Endodermal cell (in vitro differentiated cells): ENCODE measurements around the gene COPA. TPM values are rescaled to one million over a fixed set of nuclear protein-coding genes. Genes with fewer than 3 reads are reported as not detected.
A peak's percentile ranks its signal among the peaks of the same experiment; 100 is the strongest.

Experiments
- DNase-seq: peaks from one replicate; pipeline ENCODE4 v3.0.0-alpha.2; 2017
- H3K27ac ChIP-seq: 2 replicates; pipeline ENCODE4 v1.5.1; 2013; ENCODE audit warnings: mild to moderate bottlenecking, low read depth, low read length, moderate library complexity
- H3K27me3 ChIP-seq: 2 replicates; pipeline ENCODE4 v1.6.1; 2013; ENCODE audit warnings: mild to moderate bottlenecking, low read length, moderate library complexity; ENCODE audit not compliant: insufficient read depth, control insufficient read depth, poor library complexity, severe bottlenecking
- H3K36me3 ChIP-seq: 2 replicates; pipeline ENCODE4 v1.7.0; 2013; ENCODE audit warnings: mild to moderate bottlenecking, low read length, moderate library complexity; ENCODE audit not compliant: control insufficient read depth, insufficient read depth
- H3K4me1 ChIP-seq: one replicate; pipeline ENCODE4 v1.7.0; 2013; ENCODE audit warnings: low read length; ENCODE audit not compliant: control insufficient read depth, insufficient read depth
- H3K4me3 ChIP-seq: 2 replicates; pipeline ENCODE4 v1.5.1; 2013; ENCODE audit warnings: mild to moderate bottlenecking, low read length, moderate library complexity
- H3K9ac ChIP-seq: 2 replicates; pipeline ENCODE4 v1.6.1; 2013; ENCODE audit warnings: mild to moderate bottlenecking, low read length, moderate library complexity; ENCODE audit not compliant: poor library complexity, severe bottlenecking; ENCODE audit errors: extremely low read depth
- H3K9me3 ChIP-seq: 2 replicates; pipeline ENCODE4 v1.6.1; 2013; ENCODE audit warnings: mild to moderate bottlenecking, low read length, moderate library complexity; ENCODE audit not compliant: control insufficient read depth
- H3K27ac Mint-ChIP-seq: 2 replicates; pipeline ENCODE4 v1.8.0; 2020; ENCODE audit warnings: mixed read lengths
- H3K27me3 Mint-ChIP-seq: 2 replicates; pipeline ENCODE4 v1.8.0; 2021; ENCODE audit warnings: mild to moderate bottlenecking, mixed read lengths; ENCODE audit not compliant: insufficient read depth
- H3K36me3 Mint-ChIP-seq: 2 replicates; pipeline ENCODE4 v1.8.0; 2020; ENCODE audit warnings: low read depth, mixed read lengths
- H3K4me1 Mint-ChIP-seq: 2 replicates; pipeline ENCODE4 v1.8.0; 2020; ENCODE audit warnings: mixed read lengths
- H3K4me3 Mint-ChIP-seq: 2 replicates; pipeline ENCODE4 v1.8.0; 2020; ENCODE audit warnings: mild to moderate bottlenecking, moderate library complexity, mixed read lengths
- H3K9me3 Mint-ChIP-seq: 2 replicates; pipeline ENCODE4 v1.8.0; 2020; ENCODE audit warnings: mild to moderate bottlenecking, mixed read lengths
- CTCF ChIP-seq: fragments of 200-600 bp; sonication (generic); conservative IDR thresholded peaks from 2 replicates; pipeline ENCODE4 v1.5.0; 2021; ENCODE audit warnings: antibody characterized with exemption, mild to moderate bottlenecking
- WGBS, 2 experiments: methylation state at CpG; one replicate each; pipeline versions ENCODE4 v1.1.5 to v1.1.7; 2013; ENCODE audit warnings: missing lambda C conversion rate in 2 of 2, mixed read lengths in 1 of 2; ENCODE audit not compliant: insufficient coverage in 1 of 2, insufficient read length in 1 of 2; 5-methylcytosine and 5-hydroxymethylcytosine counted together
- total RNA-seq, 2 donors: library from RNA; stranded (reverse); fragmentation: NEBNext Ultra II Directional in 1 of 2; extraction: Animal tissue kit (Norgen Biotek cat#: 25700) in 1 of 2; gene quantifications; 2 replicates in 1 of 2; 3 replicates in 1 of 2; pipeline ENCODE4 v1.2.1, GENCODE V29; 2021

COPA gene
- total RNA-seq, 2 donors from 2014 or later: 159 to 174 TPM

GRCh38 chr1:160362168-160362957, 19.3 kb upstream of the COPA start:
- no peak overlapping the region for H3K4me3 ChIP-seq
- no peak overlapping the region for H3K9ac ChIP-seq
- H3K36me3 ChIP-seq: peaks cover 30% of the 10 kb centered on the region
- H3K27ac ChIP-seq: peak overlapping the region; percentile 96
- Mint-ChIP-seq H3K27ac (peak overlapping the region; percentile 8), H3K9me3 (no peaks in the 10 kb centered on the region), H3K4me3 (no peak overlapping the region), H3K4me1 (peaks cover 8% of the 10 kb centered on the region), H3K36me3 (peaks cover 26% of the 10 kb centered on the region), H3K27me3 (no peaks in the 10 kb centered on the region)
- H3K27me3 ChIP-seq: no peaks in the 10 kb centered on the region
- no peak for DNase-seq
- no peaks in the 10 kb centered on the region for H3K9me3 ChIP-seq
- no peak for TF ChIP-seq CTCF
- 62 to 76% methylated on average over 8 to 9 of the region's 9 CpGs for WGBS, 2 experiments
- no peaks in the 10 kb centered on the region for H3K4me1 ChIP-seq

- H3K9me3 Mint-ChIP-seq: no peaks in the 10 kb centered on the region
- no peaks in the 10 kb centered on the region for H3K27me3 Mint-ChIP-seq
- no peak overlapping the region for H3K4me3 ChIP-seq
- H3K36me3 Mint-ChIP-seq: peaks cover 31% of the 10 kb centered on the region
- peak overlapping the region; percentile 96 for H3K27ac ChIP-seq
- peak overlapping the region; percentile 8 for H3K27ac Mint-ChIP-seq
- no peak overlapping the region for H3K4me3 Mint-ChIP-seq
- H3K9ac ChIP-seq: no peak overlapping the region
- no peaks in the 10 kb centered on the region for H3K4me1 ChIP-seq
- H3K36me3 ChIP-seq: peaks cover 36% of the 10 kb centered on the region
- peaks cover 8% of the 10 kb centered on the region for H3K4me1 Mint-ChIP-seq
- no peaks in the 10 kb centered on the region for H3K9me3 ChIP-seq
- DNase-seq: no peak
- no peaks in the 10 kb centered on the region for H3K27me3 ChIP-seq
- no peak for TF ChIP-seq CTCF
- WGBS, 2 experiments: 76 to 80% methylated on average over 4 of the region's 4 CpGs
Observed at GRCh38 chr1:160361814-160362167, 18.7 kb upstream of the COPA start.

GRCh38 chr1:160361199-160361598, 18.1 kb upstream of the COPA start:
- Mint-ChIP-seq H3K27ac (no peak overlapping the region), H3K9me3 (no peaks in the 10 kb centered on the region), H3K4me3 (no peak overlapping the region), H3K27me3 (no peaks in the 10 kb centered on the region), H3K4me1 (peaks cover 8% of the 10 kb centered on the region), H3K36me3 (peaks cover 37% of the 10 kb centered on the region)
- no peaks in the 10 kb centered on the region for H3K27me3 ChIP-seq
- H3K36me3 ChIP-seq: peaks cover 42% of the 10 kb centered on the region
- no peak overlapping the region for H3K9ac ChIP-seq
- no peaks in the 10 kb centered on the region for H3K9me3 ChIP-seq
- H3K4me3 ChIP-seq: no peak overlapping the region
- no peaks in the 10 kb centered on the region for H3K4me1 ChIP-seq
- WGBS, 2 experiments: 96% methylated on average over 2 of the region's 2 CpGs
- no peak for TF ChIP-seq CTCF
- H3K27ac ChIP-seq: peak overlapping the region; percentile 96
- no peak for DNase-seq
